SK-N-SH treated with all-trans-retinoic acid at 6 μM for 48 hours (cell line): ENCODE results near the gene LENEP.
A peak's percentile ranks its signal among the peaks of the same experiment; 100 is the strongest.

ENCODE experiments used
- ATAC-seq: fragments of 200-7000 bp; cut with Tn5 transposase; 3 replicates; pipeline ENCODE4 v1.9.1; 2020; ENCODE audit warnings: mild to moderate bottlenecking, moderate library complexity
- ARNTL ChIP-seq: fragments of 450-650 bp; formaldehyde crosslinking; IDR thresholded peaks from 2 replicates; pipeline ENCODE4 v1.5.0; 2020; ENCODE audit warnings: low read depth, mild to moderate bottlenecking, moderate library complexity, borderline replicate concordance
- BACH2 ChIP-seq: fragments of 250-450 bp; sonication (Bioruptor Pico); IDR thresholded peaks from 2 replicates; pipeline ENCODE4 v1.9.0; 2021; ENCODE audit warnings: mild to moderate bottlenecking, borderline replicate concordance
- CSDC2 ChIP-seq: fragments of 250-450 bp; sonication (Bioruptor Pico); IDR thresholded peaks from 2 replicates; pipeline ENCODE4 v1.5.0; 2020; ENCODE audit warnings: mild to moderate bottlenecking, moderate library complexity
- ESRRG ChIP-seq: fragments of 250-450 bp; sonication (Bioruptor Pico); IDR thresholded peaks from 2 replicates; pipeline ENCODE4 v1.6.1; 2021; ENCODE audit warnings: mild to moderate bottlenecking
- GLIS3 ChIP-seq: fragments of 250-450 bp; sonication (Bioruptor Pico); IDR thresholded peaks from 2 replicates; pipeline ENCODE4 v1.5.0; 2020; ENCODE audit warnings: mild to moderate bottlenecking, moderate library complexity
- ISL1 ChIP-seq: fragments of 250-450 bp; sonication (Bioruptor Pico); IDR thresholded peaks from 2 replicates; pipeline ENCODE4 v2.1.2; 2022; ENCODE audit warnings: mild to moderate bottlenecking, moderate library complexity
- OSR1 ChIP-seq: fragments of 250-450 bp; sonication (Bioruptor Pico); IDR thresholded peaks from 2 replicates; pipeline ENCODE4 v1.8.0; 2022; ENCODE audit warnings: moderate library complexity, mild to moderate bottlenecking, inconsistent platforms
- PPARA ChIP-seq: fragments of 250-450 bp; sonication (Bioruptor Pico); IDR thresholded peaks from 2 replicates; pipeline ENCODE4 v1.5.0; 2020; ENCODE audit warnings: mild to moderate bottlenecking, borderline replicate concordance
- RARB ChIP-seq: fragments of 250-450 bp; sonication (Bioruptor Pico); IDR thresholded peaks from 2 replicates; pipeline ENCODE4 v1.8.0; 2021; ENCODE audit warnings: mild to moderate bottlenecking, moderate library complexity
- SNAI2 ChIP-seq: fragments of 250-450 bp; sonication (Bioruptor Pico); IDR thresholded peaks from 2 replicates; pipeline ENCODE4 v1.5.0; 2020; ENCODE audit warnings: mild to moderate bottlenecking, moderate library complexity
- TCF4 ChIP-seq: fragments of 250-450 bp; sonication (Bioruptor Pico); IDR thresholded peaks from 2 replicates; pipeline ENCODE4 v1.8.0; 2021; ENCODE audit warnings: mild to moderate bottlenecking, moderate library complexity, borderline replicate concordance
- TOX ChIP-seq: fragments of 250-450 bp; sonication (Bioruptor Pico); IDR thresholded peaks from 2 replicates; pipeline ENCODE4 v1.8.0; 2021; ENCODE audit warnings: mild to moderate bottlenecking, moderate library complexity, borderline replicate concordance
- ZC3H10 ChIP-seq: fragments of 250-450 bp; sonication (Bioruptor Pico); IDR thresholded peaks from 2 replicates; pipeline ENCODE4 v1.5.1; 2021; ENCODE audit warnings: mild to moderate bottlenecking, moderate library complexity
- ZFP3 ChIP-seq: fragments of 250-450 bp; sonication (Bioruptor Pico); IDR thresholded peaks from 2 replicates; pipeline ENCODE4 v1.5.0; 2020; ENCODE audit warnings: mild to moderate bottlenecking, moderate library complexity
- ZFP30 ChIP-seq: fragments of 450-650 bp; formaldehyde crosslinking; IDR thresholded peaks from 2 replicates; pipeline ENCODE4 v1.5.0; 2022; ENCODE audit warnings: mild to moderate bottlenecking, moderate library complexity
- ZNF565 ChIP-seq: fragments of 450-650 bp; formaldehyde crosslinking; conservative IDR thresholded peaks from 2 replicates; pipeline ENCODE4 v1.5.0; 2020; ENCODE audit warnings: low read depth, mild to moderate bottlenecking, moderate library complexity
- ZNF70 ChIP-seq: fragments of 450-650 bp; formaldehyde crosslinking; IDR thresholded peaks from 2 replicates; pipeline ENCODE4 v1.5.0; 2020; ENCODE audit warnings: mild to moderate bottlenecking, moderate library complexity
- ZNF8 ChIP-seq: fragments of 450-650 bp; formaldehyde crosslinking; IDR thresholded peaks from 2 replicates; pipeline ENCODE4 v1.5.0; 2020; ENCODE audit warnings: mild to moderate bottlenecking, moderate library complexity
- TF ChIP-seq, protein P1 (sequence below): fragments of 250-450 bp; sonication (Bioruptor Pico); IDR thresholded peaks from 2 replicates; pipeline ENCODE4 v1.8.0; 2021; ENCODE audit warnings: low read depth, mild to moderate bottlenecking, moderate library complexity, borderline replicate concordance
- TF ChIP-seq, protein P2 (sequence below): fragments of 250-450 bp; sonication (Bioruptor Pico); IDR thresholded peaks from 2 replicates; pipeline ENCODE4 v1.8.0; 2020; ENCODE audit warnings: mild to moderate bottlenecking, moderate library complexity, borderline replicate concordance
- TF ChIP-seq, protein P3 (sequence below): fragments of 250-450 bp; sonication (Bioruptor Pico); IDR thresholded peaks from 2 replicates; pipeline ENCODE4 v1.5.0; 2020; ENCODE audit warnings: mild to moderate bottlenecking, moderate library complexity
- TF ChIP-seq, protein P4 (sequence below): fragments of 250-450 bp; sonication (Bioruptor Pico); IDR thresholded peaks from 2 replicates; pipeline ENCODE4 v1.5.1; 2021; ENCODE audit warnings: mild to moderate bottlenecking, moderate library complexity

The LENEP gene

DNA sequence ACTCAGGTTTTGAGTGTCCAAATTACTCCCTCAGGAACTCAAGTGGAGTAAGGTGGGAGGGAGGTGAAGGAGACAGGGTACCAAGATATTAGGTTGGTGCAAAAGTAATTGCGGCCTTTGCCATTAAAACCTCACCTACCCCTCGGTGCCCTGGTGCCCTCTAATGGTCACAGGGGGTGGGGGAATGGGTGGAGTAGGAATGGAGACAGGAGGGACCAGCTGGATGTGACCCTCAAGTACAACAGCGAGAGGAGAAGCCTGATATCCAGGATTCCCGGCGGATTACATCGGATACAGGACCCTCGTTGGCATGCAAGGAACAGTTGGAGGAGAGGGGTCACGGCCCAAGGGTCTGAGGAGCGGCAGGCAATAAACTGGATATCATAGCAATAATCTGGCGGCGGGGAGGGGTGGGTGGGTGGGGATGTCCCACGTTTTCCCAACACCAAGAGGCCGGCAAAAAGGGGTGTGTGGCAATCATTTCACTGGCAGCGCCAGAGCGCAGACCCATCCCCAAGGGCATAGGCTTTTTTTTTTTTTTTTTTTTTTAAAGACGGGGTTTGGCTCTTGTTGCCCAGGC lies 4.9 kb downstream of the LENEP start:
- ATAC-seq: no peak
- TF ChIP-seq TCF4 (CRISPR knock-in tag): no peak

DNA sequence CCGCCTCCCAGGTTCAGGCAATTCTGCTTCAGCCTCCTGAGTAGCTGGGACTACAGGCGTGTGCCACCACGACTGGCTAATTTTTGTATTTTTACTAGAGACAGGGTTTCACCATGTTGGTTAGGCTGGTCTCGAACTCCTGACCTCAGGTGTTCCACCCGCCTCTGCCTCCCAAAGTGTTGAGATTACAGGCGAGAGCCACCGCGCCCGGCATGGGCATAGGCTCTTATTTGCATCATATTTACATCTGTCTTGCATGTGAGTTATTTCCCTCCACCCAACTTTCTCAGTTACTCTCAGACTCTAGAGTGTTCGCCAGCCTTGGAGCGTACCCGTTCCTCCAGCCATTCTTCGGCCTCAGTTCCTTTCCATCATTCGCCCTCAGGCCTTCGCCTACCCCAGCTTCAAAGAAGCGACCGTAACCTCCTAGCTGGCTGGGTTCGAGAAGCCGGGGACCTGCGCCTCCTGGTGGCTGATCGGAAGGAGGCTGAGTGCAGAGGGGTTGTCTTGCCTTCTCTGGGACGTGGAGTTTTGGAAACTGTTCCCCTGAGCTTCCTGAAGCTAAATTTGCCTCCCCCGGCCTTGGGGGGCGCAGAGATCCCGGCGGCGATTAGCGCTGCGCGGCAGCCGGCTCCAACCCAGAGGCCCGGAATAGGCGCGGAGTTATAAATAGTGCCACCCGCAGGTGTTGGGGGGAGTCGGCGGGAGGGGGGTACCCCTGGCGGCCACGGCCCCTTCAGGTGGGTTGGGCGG lies 5.6 kb downstream of the LENEP start:
- ATAC-seq: peak; percentile 6
- TF ChIP-seq ZFP30 (CRISPR knock-in tag) (no peak), CSDC2 (CRISPR knock-in tag) (no peak), RARB (CRISPR knock-in tag) (no peak), ZC3H10 (no peak), GLIS3 (CRISPR knock-in tag) (no peak), OSR1 (CRISPR knock-in tag) (no peak), ESRRG (CRISPR knock-in tag) (no peak), ZFP3 (CRISPR knock-in tag) (no peak), ZNF8 (CRISPR knock-in tag) (no peak)
- TF ChIP-seq, protein P1, sequence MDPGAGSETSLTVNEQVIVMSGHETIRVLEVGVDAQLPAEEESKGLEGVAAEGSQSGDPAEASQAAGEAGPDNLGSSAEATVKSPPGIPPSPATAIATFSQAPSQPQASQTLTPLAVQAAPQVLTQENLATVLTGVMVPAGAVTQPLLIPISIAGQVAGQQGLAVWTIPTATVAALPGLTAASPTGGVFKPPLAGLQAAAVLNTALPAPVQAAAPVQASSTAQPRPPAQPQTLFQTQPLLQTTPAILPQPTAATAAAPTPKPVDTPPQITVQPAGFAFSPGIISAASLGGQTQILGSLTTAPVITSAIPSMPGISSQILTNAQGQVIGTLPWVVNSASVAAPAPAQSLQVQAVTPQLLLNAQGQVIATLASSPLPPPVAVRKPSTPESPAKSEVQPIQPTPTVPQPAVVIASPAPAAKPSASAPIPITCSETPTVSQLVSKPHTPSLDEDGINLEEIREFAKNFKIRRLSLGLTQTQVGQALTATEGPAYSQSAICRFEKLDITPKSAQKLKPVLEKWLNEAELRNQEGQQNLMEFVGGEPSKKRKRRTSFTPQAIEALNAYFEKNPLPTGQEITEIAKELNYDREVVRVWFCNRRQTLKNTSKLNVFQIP (CRISPR knock-in tag): no peak

DNA sequence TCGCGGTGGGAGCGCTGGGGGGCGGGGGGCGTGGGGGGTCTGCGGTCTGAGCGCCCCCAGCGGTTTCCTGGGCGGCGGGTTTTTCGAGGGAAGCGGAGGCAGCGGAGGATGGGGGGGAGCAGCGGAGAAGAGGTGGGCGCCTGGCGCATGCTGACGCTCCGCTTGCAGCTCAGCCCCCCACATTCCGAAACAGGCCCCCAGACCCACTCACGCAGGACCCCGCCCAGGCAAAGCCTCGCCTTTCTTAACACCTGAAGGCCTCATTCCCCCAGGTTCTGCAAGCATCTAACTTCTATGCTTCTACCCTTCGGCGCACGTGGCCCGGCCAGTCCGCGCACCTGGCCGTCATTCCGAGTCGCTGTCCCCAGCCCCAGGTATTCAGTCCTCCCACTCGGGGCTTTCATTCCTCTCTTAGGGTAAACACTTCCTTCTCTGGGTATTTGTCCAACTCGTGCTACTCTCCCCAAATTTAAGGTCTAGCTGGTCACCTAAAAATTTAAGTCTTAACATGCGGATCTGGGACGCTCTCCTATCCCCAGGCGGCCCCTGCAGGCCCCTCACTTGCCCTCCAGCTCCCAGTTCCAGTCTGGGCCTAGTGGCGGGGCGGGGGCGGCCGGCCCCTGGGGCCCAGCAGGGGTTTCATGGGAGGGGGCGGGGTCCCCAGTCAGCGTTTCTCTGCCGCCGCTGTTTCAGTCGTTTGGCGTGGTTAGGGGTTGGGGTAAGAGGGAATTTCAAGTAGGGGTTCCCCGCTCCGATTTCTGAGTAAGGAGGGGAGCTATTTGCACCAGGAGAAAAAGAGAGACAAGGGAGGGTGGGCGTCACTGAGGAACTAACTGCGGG lies 6.4 kb downstream of the LENEP start:
- no peak for ATAC-seq
- TF ChIP-seq CSDC2 (CRISPR knock-in tag) (no peak), ISL1 (CRISPR knock-in tag) (no peak), TOX (CRISPR knock-in tag) (no peak), TCF4 (CRISPR knock-in tag) (no peak), ARNTL (CRISPR knock-in tag) (no peak), ZNF70 (CRISPR knock-in tag) (no peak), RARB (CRISPR knock-in tag) (no peak)
- TF ChIP-seq, protein P1 (CRISPR knock-in tag): no peak

DNA sequence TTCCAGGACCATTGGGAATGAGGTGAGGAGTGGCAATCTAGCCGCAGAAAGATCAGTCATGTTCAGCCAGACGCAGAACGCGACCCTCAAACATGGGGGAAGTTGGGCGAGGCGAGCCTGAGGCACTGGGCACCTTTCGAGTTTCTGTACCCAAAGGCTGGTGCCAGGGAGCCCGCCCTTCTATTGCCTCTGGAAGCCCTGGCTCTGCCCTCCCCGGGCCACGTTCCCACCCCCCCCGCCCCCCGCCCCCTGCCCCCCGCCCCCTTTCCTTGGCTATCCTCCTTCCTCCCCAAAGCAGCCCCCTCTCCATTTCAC lies 7.0 kb downstream of the LENEP start:
- ATAC-seq: peak; percentile 0
- TF ChIP-seq PPARA (CRISPR knock-in tag) (no peak), SNAI2 (no peak), ARNTL (CRISPR knock-in tag) (no peak), CSDC2 (CRISPR knock-in tag) (no peak), TOX (CRISPR knock-in tag) (no peak), ZC3H10 (no peak), RARB (CRISPR knock-in tag) (no peak), ESRRG (CRISPR knock-in tag) (no peak), ZNF565 (no peak), BACH2 (no peak), OSR1 (CRISPR knock-in tag) (no peak), GLIS3 (CRISPR knock-in tag) (no peak)
- TF ChIP-seq, protein P2, sequence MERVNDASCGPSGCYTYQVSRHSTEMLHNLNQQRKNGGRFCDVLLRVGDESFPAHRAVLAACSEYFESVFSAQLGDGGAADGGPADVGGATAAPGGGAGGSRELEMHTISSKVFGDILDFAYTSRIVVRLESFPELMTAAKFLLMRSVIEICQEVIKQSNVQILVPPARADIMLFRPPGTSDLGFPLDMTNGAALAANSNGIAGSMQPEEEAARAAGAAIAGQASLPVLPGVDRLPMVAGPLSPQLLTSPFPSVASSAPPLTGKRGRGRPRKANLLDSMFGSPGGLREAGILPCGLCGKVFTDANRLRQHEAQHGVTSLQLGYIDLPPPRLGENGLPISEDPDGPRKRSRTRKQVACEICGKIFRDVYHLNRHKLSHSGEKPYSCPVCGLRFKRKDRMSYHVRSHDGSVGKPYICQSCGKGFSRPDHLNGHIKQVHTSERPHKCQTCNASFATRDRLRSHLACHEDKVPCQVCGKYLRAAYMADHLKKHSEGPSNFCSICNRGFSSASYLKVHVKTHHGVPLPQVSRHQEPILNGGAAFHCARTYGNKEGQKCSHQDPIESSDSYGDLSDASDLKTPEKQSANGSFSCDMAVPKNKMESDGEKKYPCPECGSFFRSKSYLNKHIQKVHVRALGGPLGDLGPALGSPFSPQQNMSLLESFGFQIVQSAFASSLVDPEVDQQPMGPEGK (CRISPR knock-in tag): no peak
- TF ChIP-seq, protein P1 (CRISPR knock-in tag): no peak
- TF ChIP-seq, protein P3, sequence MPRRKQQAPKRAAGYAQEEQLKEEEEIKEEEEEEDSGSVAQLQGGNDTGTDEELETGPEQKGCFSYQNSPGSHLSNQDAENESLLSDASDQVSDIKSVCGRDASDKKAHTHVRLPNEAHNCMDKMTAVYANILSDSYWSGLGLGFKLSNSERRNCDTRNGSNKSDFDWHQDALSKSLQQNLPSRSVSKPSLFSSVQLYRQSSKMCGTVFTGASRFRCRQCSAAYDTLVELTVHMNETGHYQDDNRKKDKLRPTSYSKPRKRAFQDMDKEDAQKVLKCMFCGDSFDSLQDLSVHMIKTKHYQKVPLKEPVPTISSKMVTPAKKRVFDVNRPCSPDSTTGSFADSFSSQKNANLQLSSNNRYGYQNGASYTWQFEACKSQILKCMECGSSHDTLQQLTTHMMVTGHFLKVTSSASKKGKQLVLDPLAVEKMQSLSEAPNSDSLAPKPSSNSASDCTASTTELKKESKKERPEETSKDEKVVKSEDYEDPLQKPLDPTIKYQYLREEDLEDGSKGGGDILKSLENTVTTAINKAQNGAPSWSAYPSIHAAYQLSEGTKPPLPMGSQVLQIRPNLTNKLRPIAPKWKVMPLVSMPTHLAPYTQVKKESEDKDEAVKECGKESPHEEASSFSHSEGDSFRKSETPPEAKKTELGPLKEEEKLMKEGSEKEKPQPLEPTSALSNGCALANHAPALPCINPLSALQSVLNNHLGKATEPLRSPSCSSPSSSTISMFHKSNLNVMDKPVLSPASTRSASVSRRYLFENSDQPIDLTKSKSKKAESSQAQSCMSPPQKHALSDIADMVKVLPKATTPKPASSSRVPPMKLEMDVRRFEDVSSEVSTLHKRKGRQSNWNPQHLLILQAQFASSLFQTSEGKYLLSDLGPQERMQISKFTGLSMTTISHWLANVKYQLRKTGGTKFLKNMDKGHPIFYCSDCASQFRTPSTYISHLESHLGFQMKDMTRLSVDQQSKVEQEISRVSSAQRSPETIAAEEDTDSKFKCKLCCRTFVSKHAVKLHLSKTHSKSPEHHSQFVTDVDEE (CRISPR knock-in tag): no peak
- TF ChIP-seq, protein P4, sequence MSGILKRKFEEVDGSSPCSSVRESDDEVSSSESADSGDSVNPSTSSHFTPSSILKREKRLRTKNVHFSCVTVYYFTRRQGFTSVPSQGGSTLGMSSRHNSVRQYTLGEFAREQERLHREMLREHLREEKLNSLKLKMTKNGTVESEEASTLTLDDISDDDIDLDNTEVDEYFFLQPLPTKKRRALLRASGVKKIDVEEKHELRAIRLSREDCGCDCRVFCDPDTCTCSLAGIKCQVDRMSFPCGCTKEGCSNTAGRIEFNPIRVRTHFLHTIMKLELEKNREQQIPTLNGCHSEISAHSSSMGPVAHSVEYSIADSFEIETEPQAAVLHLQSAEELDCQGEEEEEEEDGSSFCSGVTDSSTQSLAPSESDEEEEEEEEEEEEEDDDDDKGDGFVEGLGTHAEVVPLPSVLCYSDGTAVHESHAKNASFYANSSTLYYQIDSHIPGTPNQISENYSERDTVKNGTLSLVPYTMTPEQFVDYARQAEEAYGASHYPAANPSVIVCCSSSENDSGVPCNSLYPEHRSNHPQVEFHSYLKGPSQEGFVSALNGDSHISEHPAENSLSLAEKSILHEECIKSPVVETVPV (CRISPR knock-in tag): no peak
